Measurements from ENCODE around the gene GSC2.

Gene GSC2

DNA sequence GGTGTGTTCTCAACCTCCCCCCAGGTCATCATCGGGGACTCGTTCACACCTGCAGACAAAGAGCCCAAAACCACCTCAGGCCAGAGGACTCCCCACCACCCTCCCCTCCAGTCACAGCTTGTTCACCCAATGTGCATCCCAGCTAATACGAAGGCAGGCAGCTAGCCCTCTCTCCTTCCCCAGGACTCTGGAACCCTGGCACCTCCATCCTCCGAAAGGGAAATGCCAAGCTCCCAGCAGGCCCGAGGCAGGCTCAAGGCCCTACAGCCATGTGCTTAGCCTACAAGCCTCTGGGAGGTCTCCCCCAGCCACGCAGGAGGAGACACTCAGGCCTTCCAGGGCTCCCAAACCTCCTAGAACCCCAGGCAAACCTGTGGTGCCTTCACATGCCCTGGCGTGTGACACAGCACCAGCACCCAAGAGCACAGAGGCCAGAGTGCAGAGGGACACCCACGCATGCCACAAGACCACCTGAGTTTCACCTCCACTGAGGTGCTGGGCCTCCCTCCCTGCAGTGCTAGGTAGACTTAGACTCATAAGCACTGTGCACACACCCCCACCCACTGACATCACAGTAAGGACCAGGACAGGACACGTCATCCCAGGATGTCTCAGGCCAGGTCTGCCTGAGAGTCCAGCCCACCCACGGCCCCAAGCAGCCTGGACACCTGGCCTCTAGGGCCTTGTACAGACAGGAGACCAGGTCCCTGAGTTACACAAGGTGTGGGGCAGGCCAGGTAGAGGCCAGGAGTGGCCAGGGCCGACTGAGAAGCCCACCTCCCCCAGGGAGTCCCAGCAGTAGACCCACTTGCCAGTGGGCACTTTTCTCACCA, 12.5 kb downstream of the GSC2 start:
- no peaks in the 10 kb centered on the region for H3K79me1 ChIP-seq (ENCODE audit: low read length)
- H4K8ac ChIP-seq (ENCODE audit: low read depth, low read length): no peak overlapping the region
- H3K27me3 ChIP-seq (ENCODE audit: insufficient read depth, low read length, poor library complexity): no peaks in the 10 kb centered on the region
- peaks cover 5% of the 10 kb centered on the region for H3K36me3 ChIP-seq (ENCODE audit: control insufficient read depth, insufficient read depth, low read length)
- WGBS (ENCODE audit: extremely low coverage, insufficient coverage, low lambda C conversion rate): no CpG with 5 or more reads among the region's 11 CpGs
- no peak overlapping the region for H3K23ac ChIP-seq (ENCODE audit: low read length)
- H3K4me2 ChIP-seq (ENCODE audit: low read length): no peak overlapping the region
- H3K4me1 ChIP-seq (ENCODE audit: control insufficient read depth, low read depth, low read length): no peaks in the 10 kb centered on the region
- H2BK120ac ChIP-seq (ENCODE audit: low read depth, low read length): no peak overlapping the region
- DNase-seq: no peak
- H3K27ac ChIP-seq (ENCODE audit: low read depth, low read length): no peak overlapping the region
- H2AK5ac ChIP-seq (ENCODE audit: low read length): no peak overlapping the region
- H3K18ac ChIP-seq (ENCODE audit: low read length): no peak overlapping the region
- H3K9ac ChIP-seq (ENCODE audit: low read length): no peak overlapping the region
- H3K79me2 ChIP-seq (ENCODE audit: control insufficient read depth, insufficient read depth, low read length): no peaks in the 10 kb centered on the region
- no peak overlapping the region for H3K4ac ChIP-seq (ENCODE audit: low read depth, low read length)
- no peak overlapping the region for H4K5ac ChIP-seq (ENCODE audit: low read length)
- H3K4me3 ChIP-seq (ENCODE audit: low read length): no peak overlapping the region
- H2BK5ac ChIP-seq (ENCODE audit: low read length): no peak overlapping the region
- no peak overlapping the region for H2BK15ac ChIP-seq (replicated peaks; ENCODE audit: low read depth)
- no peak overlapping the region for H3K56ac ChIP-seq (ENCODE audit: low read length)

DNA sequence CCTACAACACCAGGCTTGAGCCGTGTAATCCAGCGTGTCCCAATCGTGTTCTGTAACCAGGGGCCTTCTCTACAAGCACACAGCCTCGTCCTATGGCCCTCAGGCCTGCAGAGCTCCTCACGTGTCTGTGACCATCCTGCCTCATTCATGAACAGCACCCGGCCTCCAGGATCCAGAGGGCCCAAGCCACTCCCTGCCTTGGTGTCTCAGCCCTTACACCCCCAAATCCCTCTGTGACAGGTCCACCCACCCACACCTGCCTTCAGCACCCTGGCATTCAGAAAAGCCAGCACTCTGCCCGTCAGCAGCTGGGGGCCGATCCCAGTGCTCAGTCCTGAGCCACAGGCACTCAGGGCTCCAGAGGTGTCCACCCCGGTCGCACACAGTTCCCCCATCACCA, 13.2 kb downstream of the GSC2 start:
- no CpG with 5 or more reads among the region's 10 CpGs for WGBS (ENCODE audit: extremely low coverage, insufficient coverage, low lambda C conversion rate)
- Histone ChIP-seq H2BK120ac (ENCODE audit: low read depth, low read length) (no peak overlapping the region), H3K56ac (ENCODE audit: low read length) (no peak overlapping the region), H3K36me3 (ENCODE audit: control insufficient read depth, insufficient read depth, low read length) (peaks cover 5% of the 10 kb centered on the region), H2BK15ac (replicated peaks; ENCODE audit: low read depth) (no peak overlapping the region), H2AK5ac (ENCODE audit: low read length) (no peak overlapping the region), H2BK5ac (ENCODE audit: low read length) (no peak overlapping the region), H3K79me1 (ENCODE audit: low read length) (no peaks in the 10 kb centered on the region), H4K5ac (ENCODE audit: low read length) (no peak overlapping the region), H3K9ac (ENCODE audit: low read length) (no peak overlapping the region), H3K4ac (ENCODE audit: low read depth, low read length) (no peak overlapping the region), H3K79me2 (ENCODE audit: control insufficient read depth, insufficient read depth, low read length) (no peaks in the 10 kb centered on the region), H3K27me3 (ENCODE audit: insufficient read depth, low read length, poor library complexity) (no peaks in the 10 kb centered on the region), H3K4me3 (ENCODE audit: low read length) (no peak overlapping the region), H3K23ac (ENCODE audit: low read length) (no peak overlapping the region), H3K27ac (ENCODE audit: low read depth, low read length) (no peak overlapping the region), H3K4me1 (ENCODE audit: control insufficient read depth, low read depth, low read length) (no peaks in the 10 kb centered on the region), H4K8ac (ENCODE audit: low read depth, low read length) (no peak overlapping the region), H3K4me2 (ENCODE audit: low read length) (no peak overlapping the region), H3K18ac (ENCODE audit: low read length) (no peak overlapping the region)
- DNase-seq: no peak

DNA sequence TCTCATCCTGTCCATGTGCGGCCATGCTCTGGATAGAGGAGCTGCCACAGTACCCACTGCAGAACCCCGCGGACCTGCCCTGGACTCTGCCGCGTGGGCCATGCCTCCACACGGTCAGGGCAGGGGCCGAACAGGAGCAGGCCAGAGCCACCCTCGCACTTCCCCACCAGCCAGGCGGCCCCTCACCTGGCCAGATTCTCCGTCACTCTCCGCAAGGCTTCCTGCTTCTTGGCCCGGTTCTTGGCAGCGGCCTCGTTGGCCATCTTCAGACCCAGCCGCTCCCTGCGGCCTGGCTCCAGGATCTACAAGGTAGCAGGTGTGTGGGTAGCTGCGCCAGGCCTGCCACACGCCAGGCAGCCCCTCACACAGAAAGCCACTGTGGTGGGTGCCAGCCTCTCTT, 15.2 kb downstream of the GSC2 start:
- no peak overlapping the region for H4K5ac ChIP-seq (ENCODE audit: low read length)
- H3K18ac ChIP-seq (ENCODE audit: low read length): no peak overlapping the region
- no peak overlapping the region for H3K4ac ChIP-seq (ENCODE audit: low read depth, low read length)
- no peak overlapping the region for H3K4me2 ChIP-seq (ENCODE audit: low read length)
- no peak overlapping the region for H4K8ac ChIP-seq (ENCODE audit: low read depth, low read length)
- no peak overlapping the region for H3K4me3 ChIP-seq (ENCODE audit: low read length)
- H2BK5ac ChIP-seq (ENCODE audit: low read length): no peak overlapping the region
- no peaks in the 10 kb centered on the region for H3K79me1 ChIP-seq (ENCODE audit: low read length)
- no CpG with 5 or more reads among the region's 18 CpGs for WGBS (ENCODE audit: extremely low coverage, insufficient coverage, low lambda C conversion rate)
- no peaks in the 10 kb centered on the region for H3K27me3 ChIP-seq (ENCODE audit: insufficient read depth, low read length, poor library complexity)
- peaks cover 5% of the 10 kb centered on the region for H3K36me3 ChIP-seq (ENCODE audit: control insufficient read depth, insufficient read depth, low read length)
- no peaks in the 10 kb centered on the region for H3K79me2 ChIP-seq (ENCODE audit: control insufficient read depth, insufficient read depth, low read length)
- no peak for DNase-seq
- H2BK120ac ChIP-seq (ENCODE audit: low read depth, low read length): no peak overlapping the region
- H2AK5ac ChIP-seq (ENCODE audit: low read length): no peak overlapping the region
- no peaks in the 10 kb centered on the region for H3K4me1 ChIP-seq (ENCODE audit: control insufficient read depth, low read depth, low read length)
- no peak overlapping the region for H3K56ac ChIP-seq (ENCODE audit: low read length)
- H3K23ac ChIP-seq (ENCODE audit: low read length): no peak overlapping the region
- no peak overlapping the region for H3K9ac ChIP-seq (ENCODE audit: low read length)
- no peak overlapping the region for H3K27ac ChIP-seq (ENCODE audit: low read depth, low read length)
- H2BK15ac ChIP-seq (replicated peaks; ENCODE audit: low read depth): no peak overlapping the region

DNA sequence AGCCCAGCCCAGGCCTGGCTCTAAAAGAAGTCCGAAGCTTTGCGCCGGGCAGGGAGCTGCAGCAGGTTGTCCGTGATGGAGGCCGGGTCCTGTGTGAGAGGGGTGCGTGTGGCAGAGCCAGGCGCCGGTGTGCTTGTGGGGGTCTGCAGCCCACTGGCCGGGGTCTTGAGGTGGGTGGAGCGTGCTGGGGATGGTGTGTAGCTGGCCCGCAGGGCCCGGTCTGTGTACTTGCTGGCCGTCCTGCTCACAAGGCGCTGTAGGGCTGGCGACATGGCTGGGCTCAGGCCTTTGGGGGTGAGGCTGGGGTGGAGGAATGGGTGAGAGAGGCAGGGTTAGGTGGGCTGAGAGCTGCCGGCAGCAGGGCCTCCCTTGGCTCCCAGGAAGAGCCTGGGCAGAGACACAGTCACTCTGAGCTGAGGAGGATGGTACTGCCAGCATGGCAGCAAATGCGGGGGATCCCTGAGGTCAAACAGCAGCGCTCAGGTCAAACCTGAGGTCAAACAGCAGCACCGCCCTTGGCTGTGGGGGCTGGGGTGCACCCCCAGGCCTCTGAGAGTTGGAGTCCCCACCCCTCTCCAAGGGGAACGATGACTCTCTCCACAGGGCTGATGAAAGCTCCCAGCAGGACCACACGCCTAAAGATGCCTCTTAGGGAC, 15.8 kb downstream of the GSC2 start:
- Histone ChIP-seq H3K23ac (ENCODE audit: low read length) (no peak overlapping the region), H3K4ac (ENCODE audit: low read depth, low read length) (no peak overlapping the region), H2BK15ac (replicated peaks; ENCODE audit: low read depth) (no peak overlapping the region), H3K56ac (ENCODE audit: low read length) (no peak overlapping the region), H3K27ac (ENCODE audit: low read depth, low read length) (no peak overlapping the region), H3K4me2 (ENCODE audit: low read length) (no peak overlapping the region), H4K8ac (ENCODE audit: low read depth, low read length) (no peak overlapping the region), H3K4me3 (ENCODE audit: low read length) (no peak overlapping the region), H3K36me3 (ENCODE audit: control insufficient read depth, insufficient read depth, low read length) (peaks cover 5% of the 10 kb centered on the region), H4K5ac (ENCODE audit: low read length) (no peak overlapping the region), H2AK5ac (ENCODE audit: low read length) (no peak overlapping the region), H2BK120ac (ENCODE audit: low read depth, low read length) (no peak overlapping the region), H3K79me1 (ENCODE audit: low read length) (no peaks in the 10 kb centered on the region), H3K27me3 (ENCODE audit: insufficient read depth, low read length, poor library complexity) (no peaks in the 10 kb centered on the region), H3K18ac (ENCODE audit: low read length) (no peak overlapping the region), H3K4me1 (ENCODE audit: control insufficient read depth, low read depth, low read length) (no peaks in the 10 kb centered on the region), H2BK5ac (ENCODE audit: low read length) (no peak overlapping the region), H3K9ac (ENCODE audit: low read length) (no peak overlapping the region), H3K79me2 (ENCODE audit: control insufficient read depth, insufficient read depth, low read length) (no peaks in the 10 kb centered on the region)
- DNase-seq: no peak
- no CpG with 5 or more reads among the region's 21 CpGs for WGBS (ENCODE audit: extremely low coverage, insufficient coverage, low lambda C conversion rate)

DNA sequence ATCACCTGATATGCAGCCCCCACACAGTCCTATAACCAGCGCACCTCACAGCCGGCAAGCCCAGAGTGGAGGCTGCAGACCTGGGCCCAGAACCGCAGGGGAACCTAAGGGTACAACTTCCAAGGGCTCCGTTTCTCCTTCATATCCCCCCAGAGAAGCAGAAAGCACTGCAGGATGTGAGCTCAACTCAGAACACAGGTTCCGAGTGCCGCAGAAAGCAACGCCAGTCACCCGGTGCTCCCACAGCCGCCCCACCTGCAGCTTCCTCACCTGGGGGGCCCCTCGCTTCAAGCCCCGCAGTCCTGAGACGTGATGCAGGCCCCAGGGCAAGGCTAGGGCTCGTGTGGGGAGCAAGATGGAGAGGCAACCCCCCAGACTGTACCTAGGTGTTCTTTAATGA, 16.5 kb downstream of the GSC2 start:
- H2BK5ac ChIP-seq (ENCODE audit: low read length): no peak overlapping the region
- H3K18ac ChIP-seq (ENCODE audit: low read length): no peak overlapping the region
- no peak overlapping the region for H3K56ac ChIP-seq (ENCODE audit: low read length)
- no peak overlapping the region for H3K23ac ChIP-seq (ENCODE audit: low read length)
- H3K4me2 ChIP-seq (ENCODE audit: low read length): no peak overlapping the region
- no CpG with 5 or more reads among the region's 13 CpGs for WGBS (ENCODE audit: extremely low coverage, insufficient coverage, low lambda C conversion rate)
- no peak overlapping the region for H3K4ac ChIP-seq (ENCODE audit: low read depth, low read length)
- H3K27me3 ChIP-seq (ENCODE audit: insufficient read depth, low read length, poor library complexity): no peaks in the 10 kb centered on the region
- no peak overlapping the region for H2BK15ac ChIP-seq (replicated peaks; ENCODE audit: low read depth)
- no peaks in the 10 kb centered on the region for H3K79me2 ChIP-seq (ENCODE audit: control insufficient read depth, insufficient read depth, low read length)
- H3K9ac ChIP-seq (ENCODE audit: low read length): no peak overlapping the region
- no peak overlapping the region for H3K4me3 ChIP-seq (ENCODE audit: low read length)
- no peak for DNase-seq
- no peak overlapping the region for H2AK5ac ChIP-seq (ENCODE audit: low read length)
- H3K4me1 ChIP-seq (ENCODE audit: control insufficient read depth, low read depth, low read length): no peaks in the 10 kb centered on the region
- no peak overlapping the region for H2BK120ac ChIP-seq (ENCODE audit: low read depth, low read length)
- H4K5ac ChIP-seq (ENCODE audit: low read length): no peak overlapping the region
- H3K36me3 ChIP-seq (ENCODE audit: control insufficient read depth, insufficient read depth, low read length): peaks cover 4% of the 10 kb centered on the region
- no peak overlapping the region for H3K27ac ChIP-seq (ENCODE audit: low read depth, low read length)
- no peak overlapping the region for H4K8ac ChIP-seq (ENCODE audit: low read depth, low read length)
- H3K79me1 ChIP-seq (ENCODE audit: low read length): no peaks in the 10 kb centered on the region

Data from mesendoderm (in vitro differentiated cells).